B cell (primary cell): ENCODE results near the gene IGLL5. TPM values are rescaled to one million over a fixed set of nuclear protein-coding genes. Genes with fewer than 3 reads are reported as not detected.

Experiments
- ATAC-seq: fragments of 200-7000 bp; cut with Tn5 transposase; one replicate; pipeline ENCODE4 v1.10.0; 2021; ENCODE audit warnings: low read depth, mild to moderate bottlenecking, moderate number of reproducible peaks, moderate library complexity
- CTCF ChIA-PET: fragments of 350-600 bp; sonication (Branson Sonifier 250); formaldehyde crosslinking; loops from one replicate; lab custom pipeline; 2021; ENCODE audit warnings: antibody characterized with exemption, inconsistent platforms; lab: Charles Lee
- POLR2A ChIA-PET: fragments of 350-600 bp; sonication (Branson Sonifier 250); formaldehyde crosslinking; loops from one replicate; lab custom pipeline; 2021; ENCODE audit warnings: antibody characterized with exemption; lab: Charles Lee
- DNase-seq: peaks from one replicate; pipeline ENCODE4 v3.0.0; 2013
- H2AFZ ChIP-seq: 2 replicates; pipeline ENCODE4 v1.6.1; 2012; ENCODE audit warnings: mild to moderate bottlenecking, low read depth, low read length; ENCODE audit not compliant: insufficient read depth, poor library complexity, severe bottlenecking
- H3K27ac ChIP-seq, 2 donors: 1 replicate in 1 of 2; 2 replicates in 1 of 2; pipeline ENCODE4 v1.5.1; 2012 to 2013; ENCODE audit warnings: low read length in 2 of 2, mild to moderate bottlenecking in 2 of 2, moderate library complexity in 1 of 2
- H3K27me3 ChIP-seq, 4 experiments: fragments of 200-600 bp in 1 of 4; sonication (generic) in 1 of 4; replicated peaks in 1 of 4; 1 replicate in 2 of 4; 2 replicates in 2 of 4; pipeline versions ENCODE4 v1.6.1 to v1.7.0; 2013 to 2016; ENCODE audit warnings: low read length in 3 of 4, mild to moderate bottlenecking in 2 of 4, mixed read lengths in 1 of 4, moderate library complexity in 1 of 4; ENCODE audit not compliant: insufficient read depth in 4 of 4, control insufficient read depth in 3 of 4; ENCODE audit errors: control extremely low read depth in 1 of 4
- H3K36me3 ChIP-seq, 2 experiments: replicated peaks in 1 of 2; 1 replicate in 1 of 2; 2 replicates in 1 of 2; pipeline versions ENCODE4 v1.6.1 to v1.7.1; 2013; ENCODE audit warnings: low read length in 1 of 2; ENCODE audit not compliant: insufficient read depth in 2 of 2, control insufficient read depth in 1 of 2; ENCODE audit errors: control extremely low read depth in 1 of 2, extremely low read depth in 1 of 2
- H3K4me1 ChIP-seq, 2 donors: fragments of 200-600 bp in 1 of 2; sonication (generic) in 1 of 2; 1 replicate in 1 of 2; 2 replicates in 1 of 2; pipeline versions ENCODE4 v1.5.1 to v1.6.1; 2013 to 2017; ENCODE audit warnings: low read length in 2 of 2; ENCODE audit not compliant: control insufficient read depth in 2 of 2, insufficient read depth in 2 of 2
- H3K4me2 ChIP-seq: replicated peaks from 2 replicates; pipeline ENCODE3; 2012; ENCODE audit warnings: mild to moderate bottlenecking, low read depth, low read length; ENCODE audit not compliant: poor library complexity, severe bottlenecking
- H3K4me3 ChIP-seq, 5 experiments: fragments of 200-600 bp in 1 of 5; sonication (generic) in 1 of 5; 1 replicate in 3 of 5; 2 replicates in 2 of 5; pipeline versions ENCODE4 v1.5.1 to v1.7.0; 2011 to 2016; ENCODE audit warnings: low read length in 4 of 5, mild to moderate bottlenecking in 4 of 5, low read depth in 2 of 5, control low read depth in 1 of 5, moderate library complexity in 1 of 5; ENCODE audit not compliant: insufficient read depth in 1 of 5; ENCODE audit errors: control extremely low read depth in 1 of 5, extremely low read depth in 1 of 5
- H3K79me2 ChIP-seq: fragments of 200-600 bp; sonication (generic); one replicate; pipeline ENCODE4 v1.6.0; 2016; ENCODE audit warnings: low read length; ENCODE audit not compliant: control insufficient read depth, insufficient read depth
- H3K9ac ChIP-seq: fragments of 200-600 bp; sonication (generic); 2 replicates; pipeline ENCODE4 v1.6.1; 2017; ENCODE audit warnings: mild to moderate bottlenecking, low read length, moderate library complexity
- H3K9me3 ChIP-seq, 3 donors: one replicate each; pipeline versions ENCODE4 v1.6.1 to v1.7.1; 2013; ENCODE audit warnings: low read length in 2 of 3; ENCODE audit not compliant: control insufficient read depth in 2 of 3, insufficient read depth in 1 of 3; ENCODE audit errors: control extremely low read depth in 1 of 3
- H4K20me1 ChIP-seq: 2 replicates; pipeline ENCODE4 v1.6.0; 2012; ENCODE audit warnings: mild to moderate bottlenecking, low read length; ENCODE audit not compliant: insufficient read depth, control insufficient read depth, poor library complexity, severe bottlenecking
- H3K27ac Mint-ChIP-seq: one replicate; pipeline ENCODE4 v1.8.0; 2021; ENCODE audit warnings: mixed read lengths
- H3K27me3 Mint-ChIP-seq: one replicate; pipeline ENCODE4 v1.8.0; 2021; ENCODE audit warnings: mixed read lengths
- H3K4me1 Mint-ChIP-seq: one replicate; pipeline ENCODE4 v1.8.0; 2021; ENCODE audit warnings: mixed read lengths
- H3K4me3 Mint-ChIP-seq: one replicate; pipeline ENCODE4 v1.8.0; 2021; ENCODE audit warnings: mixed read lengths
- H3K9me3 Mint-ChIP-seq: one replicate; pipeline ENCODE4 v1.8.0; 2022; ENCODE audit warnings: mixed read lengths; ENCODE audit not compliant: insufficient read depth
- EZH2 ChIP-seq: IDR thresholded peaks from 2 replicates; pipeline ENCODE4 v1.6.1; 2012; ENCODE audit warnings: borderline replicate concordance, low read depth, mild to moderate bottlenecking, moderate library complexity, low read length; ENCODE audit not compliant: insufficient read depth, poor library complexity, severe bottlenecking
- whole genome bisulfite sequencing: methylation state at CpG from one replicate; pipeline ENCODE4 v1.1.5; 2013; ENCODE audit warnings: missing lambda C conversion rate; ENCODE audit not compliant: insufficient coverage; 5-methylcytosine and 5-hydroxymethylcytosine counted together
- intact Hi-C: fragments of 100-400 bp; cut with micrococcal nuclease; formaldehyde crosslinking; loops from one replicate; pipeline ENCODE4 v1.10.0; 2022
- polyA plus RNA-seq: library from polyadenylated mRNA; depleted of rRNA; stranded (reverse); fragments of >200 nt; gene quantifications from 2 replicates; pipeline ENCODE4 v1.2.3, GENCODE V29; 2012
- total RNA-seq, 2 donors: library from RNA; stranded (reverse); fragments of 120-200 nt in 1 of 2; gene quantifications; 1 replicate in 1 of 2; 2 replicates in 1 of 2; pipeline versions ENCODE4 v1.2.3 to v1.2.4, GENCODE V29; 2013 to 2022
- TF ChIP-seq, protein P1 (sequence below): fragments of 200-600 bp; IDR thresholded peaks from one replicate; pipeline ENCODE4 v1.8.0; 2022; ENCODE audit warnings: antibody characterized with exemption, mild to moderate bottlenecking

The IGLL5 gene
- total and polyA plus RNA-seq, 2 donors (not counting 1 experiment from before 2014, with no cell fraction given), result 39.8 to 365 TPM

DNA sequence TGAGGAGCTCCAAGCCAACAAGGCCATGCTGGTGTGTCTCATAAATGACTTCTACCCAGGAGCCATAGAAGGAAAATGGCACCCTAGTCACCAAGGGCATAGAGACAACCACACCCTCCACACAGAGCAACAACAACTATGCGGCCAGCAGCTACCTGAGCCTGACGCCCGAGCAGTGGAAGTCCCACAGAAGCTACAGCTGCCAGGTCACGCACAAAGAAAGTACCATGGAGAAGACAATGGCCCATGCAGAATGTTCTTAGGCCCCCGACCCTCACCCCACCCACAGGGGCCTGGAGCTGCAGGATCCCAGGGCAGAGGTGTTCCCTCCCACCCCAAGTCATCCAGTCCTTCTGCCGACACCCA is 28.0 kb downstream of the IGLL5 start:
- H3K4me1 Mint-ChIP-seq, result peaks cover 78% of the 10 kb centered on the region
- no peaks in the 10 kb centered on the region for H3K9me3 Mint-ChIP-seq
- DNase-seq (no peak), ATAC-seq (no peak)
- H3K9me3 ChIP-seq, result peaks cover 0 to 6% (median 0%) of the 10 kb centered on the region in 3 donors
- H3K4me3 Mint-ChIP-seq, result no peak overlapping the region
- no peaks in the 10 kb centered on the region for H3K27me3 ChIP-seq
- CTCF ChIA-PET, result no interaction called here
- H3K27ac Mint-ChIP-seq, result peak overlapping the region; percentile 42
- no peak overlapping the region for H3K27ac ChIP-seq
- no peak overlapping the region for H2AFZ ChIP-seq
- H3K4me2 ChIP-seq, result no peak overlapping the region
- peaks cover 0 to 3% of the 10 kb centered on the region in 2 experiments for H3K36me3 ChIP-seq
- 96% methylated on average over 6 of the region's 6 CpGs for WGBS
- POLR2A ChIA-PET, result interaction anchor here (0.6 to 1.9 kb wide), 3 partner anchors 13 to 703 kb away, joined by 3 to 4 read pairs (median 3); no protein-coding TSS in a partner anchor
- H4K20me1 ChIP-seq, result no peaks in the 10 kb centered on the region
- H3K4me1 ChIP-seq, result peaks cover 59 to 82% of the 10 kb centered on the region in 2 donors
- no peak overlapping the region for H3K4me3 ChIP-seq
- no peak for TF ChIP-seq EZH2
- TF ChIP-seq, protein P1, sequence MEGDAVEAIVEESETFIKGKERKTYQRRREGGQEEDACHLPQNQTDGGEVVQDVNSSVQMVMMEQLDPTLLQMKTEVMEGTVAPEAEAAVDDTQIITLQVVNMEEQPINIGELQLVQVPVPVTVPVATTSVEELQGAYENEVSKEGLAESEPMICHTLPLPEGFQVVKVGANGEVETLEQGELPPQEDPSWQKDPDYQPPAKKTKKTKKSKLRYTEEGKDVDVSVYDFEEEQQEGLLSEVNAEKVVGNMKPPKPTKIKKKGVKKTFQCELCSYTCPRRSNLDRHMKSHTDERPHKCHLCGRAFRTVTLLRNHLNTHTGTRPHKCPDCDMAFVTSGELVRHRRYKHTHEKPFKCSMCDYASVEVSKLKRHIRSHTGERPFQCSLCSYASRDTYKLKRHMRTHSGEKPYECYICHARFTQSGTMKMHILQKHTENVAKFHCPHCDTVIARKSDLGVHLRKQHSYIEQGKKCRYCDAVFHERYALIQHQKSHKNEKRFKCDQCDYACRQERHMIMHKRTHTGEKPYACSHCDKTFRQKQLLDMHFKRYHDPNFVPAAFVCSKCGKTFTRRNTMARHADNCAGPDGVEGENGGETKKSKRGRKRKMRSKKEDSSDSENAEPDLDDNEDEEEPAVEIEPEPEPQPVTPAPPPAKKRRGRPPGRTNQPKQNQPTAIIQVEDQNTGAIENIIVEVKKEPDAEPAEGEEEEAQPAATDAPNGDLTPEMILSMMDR, result no peak
- intact Hi-C loops, result no loop called here
- no peaks in the 10 kb centered on the region for H3K27me3 Mint-ChIP-seq
- H3K9ac ChIP-seq, result no peak overlapping the region
- H3K79me2 ChIP-seq, result peaks cover 59% of the 10 kb centered on the region

DNA sequence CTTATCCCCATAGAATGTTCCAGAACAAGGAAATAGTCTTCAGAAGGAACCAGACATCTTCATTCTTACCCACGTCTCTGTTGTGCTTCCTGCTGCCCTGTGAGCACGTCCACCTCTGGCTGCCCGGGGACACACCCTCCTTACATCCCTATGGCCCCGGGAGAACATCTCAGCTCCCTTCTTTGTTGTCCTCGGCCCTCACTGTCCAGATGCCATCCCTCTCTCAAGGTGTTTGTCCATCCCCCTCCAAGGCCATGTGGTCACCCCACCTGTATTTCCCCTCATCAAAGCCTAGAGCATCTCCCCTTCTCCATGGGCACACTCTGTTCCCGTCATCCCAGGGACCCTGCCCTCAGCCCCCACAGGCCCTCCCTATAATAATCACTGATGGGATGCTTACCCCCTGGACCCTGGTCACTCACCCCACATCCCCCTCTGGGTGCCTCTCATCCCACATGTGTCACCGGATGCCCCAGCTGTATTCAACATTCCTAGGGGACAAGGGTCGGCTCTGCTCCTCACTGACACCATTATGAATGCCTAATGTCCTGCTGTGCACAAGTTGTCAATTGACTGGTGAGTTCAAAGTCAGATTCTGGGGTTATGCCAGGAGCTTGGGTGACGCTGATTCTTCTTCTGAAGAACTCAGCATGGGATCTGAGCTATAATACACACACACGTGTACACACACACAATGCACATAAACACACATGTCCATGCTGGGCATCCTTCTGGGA is 28.8 kb downstream of the IGLL5 start:
- 95% methylated on average over 7 of the region's 10 CpGs for WGBS
- Histone ChIP-seq H3K27ac (no peak overlapping the region), H4K20me1 (no peaks in the 10 kb centered on the region), H3K27me3 (no peaks in the 10 kb centered on the region), H3K4me1 (peaks cover 53 to 82% of the 10 kb centered on the region in 2 donors), H3K4me2 (no peak overlapping the region), H3K79me2 (peaks cover 61% of the 10 kb centered on the region), H3K4me3 (no peak overlapping the region), H3K9me3 (peaks cover 0 to 6% (median 0%) of the 10 kb centered on the region in 3 donors), H3K36me3 (peaks cover 0 to 3% of the 10 kb centered on the region in 2 experiments), H3K9ac (no peak overlapping the region), H2AFZ (no peak overlapping the region)
- no peak for TF ChIP-seq EZH2
- TF ChIP-seq, protein P1, result no peak
- ATAC-seq, result no peak
- Mint-ChIP-seq H3K4me3 (no peak overlapping the region), H3K4me1 (peaks cover 78% of the 10 kb centered on the region), H3K27me3 (no peaks in the 10 kb centered on the region), H3K9me3 (no peaks in the 10 kb centered on the region), H3K27ac (peak overlapping the region; percentile 57)
- no peak for DNase-seq
- CTCF ChIA-PET, result interaction anchor here (0.9 kb wide), 1 partner anchor 20 kb away, joined by 3 read pairs; no protein-coding TSS in a partner anchor
- POLR2A ChIA-PET, result interaction anchor here (1.9 kb wide), 1 partner anchor 12 kb away, joined by 4 read pairs; no protein-coding TSS in a partner anchor
- intact Hi-C loops, result no loop called here
